Psoas muscle (tissue), 8 donors: ENCODE measurements around the gene GDI2. TPM values are rescaled to one million over a fixed set of nuclear protein-coding genes. Genes with fewer than 3 reads are reported as not detected.

Experiments
- ATAC-seq, 4 donors: fragments of 200-7000 bp; cut with Tn5 transposase; one replicate each; pipeline ENCODE4 v1.9.1; 2020; ENCODE audit warnings: moderate library complexity in 3 of 4, mild to moderate bottlenecking in 2 of 4
- DNase-seq, 2 donors: peaks; one replicate each; pipeline ENCODE4 v3.0.0-alpha.2; 2020
- H3K27ac ChIP-seq: fragments of 200-600 bp; one replicate; pipeline ENCODE4 v1.8.0; 2022
- H3K27me3 ChIP-seq, 3 donors: fragments of 200-600 bp in 1 of 3; one replicate each; pipeline versions ENCODE4 v1.6.1 to v1.8.0; 2013 to 2022; ENCODE audit warnings: low read length in 2 of 3, mild to moderate bottlenecking in 2 of 3, moderate library complexity in 1 of 3; ENCODE audit not compliant: insufficient read depth in 3 of 3
- H3K36me3 ChIP-seq, 2 donors: fragments of 200-600 bp in 1 of 2; one replicate each; pipeline versions ENCODE4 v1.6.1 to v1.8.0; 2013 to 2022; ENCODE audit warnings: low read depth in 1 of 2, mild to moderate bottlenecking in 1 of 2, moderate library complexity in 1 of 2; ENCODE audit not compliant: insufficient read depth in 1 of 2
- H3K4me1 ChIP-seq: fragments of 200-600 bp; one replicate; pipeline ENCODE4 v1.8.0; 2022
- H3K4me3 ChIP-seq: fragments of 200-600 bp; one replicate; pipeline ENCODE4 v1.8.0; 2022; ENCODE audit warnings: mild to moderate bottlenecking
- H3K9me3 ChIP-seq: fragments of 200-600 bp; one replicate; pipeline ENCODE4 v1.8.0; 2022
- CTCF ChIP-seq: fragments of 200-600 bp; IDR thresholded peaks from one replicate; pipeline ENCODE4 v1.8.0; 2022; ENCODE audit warnings: antibody characterized with exemption
- WGBS, 3 donors: extraction: QIAGEN DNeasy Blood & Tissue Kit; methylation state at CpG; one replicate each; pipeline versions ENCODE4 v1.1.6 to v1.1.7; 2013; 5-methylcytosine and 5-hydroxymethylcytosine counted together
- intact Hi-C, 2 donors: fragments of 100-400 bp; cut with DNase I; formaldehyde crosslinking; loops; one replicate each; pipeline versions ENCODE4 v1.11.0 to v1.14.2; 2022
- long read RNA-seq, 2 donors: library from polyadenylated mRNA; unstranded; transcript quantifications; one replicate each; pipeline ENCODE4 v2.0.0, GENCODE V29; 2021
- polyA plus RNA-seq, 3 donors: library from polyadenylated mRNA; stranded (reverse); fragments of 200-250 nt; gene quantifications; one replicate each; pipeline ENCODE4 v1.2.3, GENCODE V29; 2013
- total RNA-seq, 4 donors: library from RNA; stranded (reverse); fragmentation: NEBNext Ultra II Directional in 2 of 4; extraction: Animal tissue kit (Norgen Biotek cat#: 25700) in 2 of 4; gene quantifications; one replicate each; pipeline versions ENCODE4 v1.2.1 to v1.2.4, GENCODE V29; 2021 to 2023
- donor health status: healthy with polysubstance abuse.
- donor health status: DM: no; HTN: no; CAD: no; lungs with moderate emphysema.
- donor health status: Bipolar disorder and iron deficiency.
- donor health status: healthy.
- donor health status: DM: yes; HTN: yes; CAD: no.
- donor health status: DM: no; HTN: no; CAD: no.
- donor health status: DM: no; HTN: no; CAD: no.
- donor health status: DM: yes; HTN: yes; CAD: no.

The GDI2 gene
- total RNA-seq (100 to 1,000 TPM; 115 to 152 (median 118) TPM), polyA plus RNA-seq (100 to 1,000 TPM in 2 of 3 donors, 10 to 100 TPM in 1; 79.6 to 121 (median 107) TPM)
- long read RNA-seq, donor 1, transcript GDI2-203 (11 exons, 2,412 nt) = major isoform, 121 of 135 reads
- long read RNA-seq, donor 1, partial matches to known transcripts = 2 of 135 reads
- long read RNA-seq, donor 1, other reads (novel, unspliced or antisense) = 12 of 135 reads
- long read RNA-seq, donor 2, transcript GDI2-203 (11 exons, 2,412 nt) = major isoform, 196 of 222 reads
- long read RNA-seq, donor 2, transcript GDI2-202 (10 exons, 1,408 nt) = minor isoform, 6 of 222 reads
- long read RNA-seq, donor 2, partial matches to known transcripts = 4 of 222 reads
- long read RNA-seq, donor 2, other reads (novel, unspliced or antisense) = 16 of 222 reads

GRCh38 chr10:5813341-5814109 lies at the start of gene GDI2:
TSS of gene GDI2 (minus strand) at chr10:5813434. CDS start at chr10:5813258, 176 bp downstream.
- WGBS, 3 donors = 0 to 1% (median 0%) methylated on average over 48 to 77 of the region's 77 CpGs
- no peaks in the 10 kb centered on the region for H3K9me3 ChIP-seq
- H3K27me3 ChIP-seq = no peaks in the 10 kb centered on the region
- DNase-seq (peak; percentile 96 to 97), ATAC-seq (peak; percentile 97 to 98 (median 98))
- H3K27ac ChIP-seq = peak within 1 kb of the TSS; percentile 95
- peak within 1 kb of the TSS; percentile 95 for H3K4me3 ChIP-seq
- TF ChIP-seq CTCF = no peak
- peaks cover 0 to 3% of the 10 kb centered on the region in 2 donors for H3K36me3 ChIP-seq
- intact Hi-C loops = loop anchor here (5.0 to 10.0 kb wide), 3 partner anchors 59 to 161 kb away; partner anchors contain the start of genes FBH1 (in 1 of the 2) and IL15RA (in 1 of the 2)
- H3K4me1 ChIP-seq = peaks cover 40% of the 10 kb centered on the region

GRCh38 chr10:5862360-5862961 lies 49.2 kb upstream of the GDI2 start:
- H3K27ac ChIP-seq = no peak overlapping the region
- TF ChIP-seq CTCF = no peak
- no peaks in the 10 kb centered on the region for H3K4me1 ChIP-seq
- intact Hi-C loops = no loop called here
- H3K36me3 ChIP-seq = no peaks in the 10 kb centered on the region
- ATAC-seq (no peak), DNase-seq (no peak)
- no peaks in the 10 kb centered on the region for H3K27me3 ChIP-seq
- H3K9me3 ChIP-seq = no peaks in the 10 kb centered on the region
- no peak overlapping the region for H3K4me3 ChIP-seq
- 93 to 97% (median 94%) methylated on average over 7 of the region's 7 CpGs for WGBS, 3 donors

GRCh38 chr10:5860066-5860465 lies 46.8 kb upstream of the GDI2 start:
- intact Hi-C loops = no loop called here
- 68 to 81% (median 69%) methylated on average over 7 of the region's 7 CpGs for WGBS, 3 donors
- H3K27ac ChIP-seq = no peak overlapping the region
- no peak for DNase-seq
- no peak for ATAC-seq
- no peak for TF ChIP-seq CTCF
- no peaks in the 10 kb centered on the region for H3K36me3 ChIP-seq
- no peaks in the 10 kb centered on the region for H3K9me3 ChIP-seq
- H3K4me1 ChIP-seq = no peaks in the 10 kb centered on the region
- no peaks in the 10 kb centered on the region for H3K27me3 ChIP-seq
- no peak overlapping the region for H3K4me3 ChIP-seq

GRCh38 chr10:5858811-5859210 lies 45.6 kb upstream of the GDI2 start:
- no peak for TF ChIP-seq CTCF
- intact Hi-C loops = no loop called here
- no peak overlapping the region for H3K4me3 ChIP-seq
- no peaks in the 10 kb centered on the region for H3K27me3 ChIP-seq
- no peak for DNase-seq
- no peak overlapping the region for H3K27ac ChIP-seq
- no peaks in the 10 kb centered on the region for H3K9me3 ChIP-seq
- WGBS, 3 donors = 82 to 90% (median 89%) methylated on average over 5 of the region's 5 CpGs
- no peaks in the 10 kb centered on the region for H3K36me3 ChIP-seq
- no peak for ATAC-seq
- no peaks in the 10 kb centered on the region for H3K4me1 ChIP-seq
